Measurements from ENCODE around the gene ATOH8.

ATOH8 gene

DNA sequence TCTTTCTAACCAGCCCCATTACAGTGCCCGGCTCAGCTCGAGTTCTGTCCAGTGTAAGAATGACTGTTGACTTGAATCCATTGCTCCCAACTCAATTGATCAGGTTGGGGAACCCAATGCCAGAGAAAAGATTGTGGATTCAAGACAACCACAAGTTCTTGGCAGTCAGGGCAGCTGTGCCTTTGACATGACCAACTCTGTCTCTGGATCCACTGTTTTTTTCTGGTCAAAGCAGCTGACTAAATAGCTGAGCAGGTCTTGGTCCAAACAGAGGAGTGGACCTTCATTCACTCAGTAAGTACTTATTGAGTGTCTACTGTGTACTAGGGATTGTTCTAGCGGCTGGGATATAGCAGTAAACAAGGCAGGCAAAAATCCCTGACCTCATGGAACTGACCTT, 6.3 kb upstream of the ATOH8 start:
- TF ChIP-seq, protein P1, sequence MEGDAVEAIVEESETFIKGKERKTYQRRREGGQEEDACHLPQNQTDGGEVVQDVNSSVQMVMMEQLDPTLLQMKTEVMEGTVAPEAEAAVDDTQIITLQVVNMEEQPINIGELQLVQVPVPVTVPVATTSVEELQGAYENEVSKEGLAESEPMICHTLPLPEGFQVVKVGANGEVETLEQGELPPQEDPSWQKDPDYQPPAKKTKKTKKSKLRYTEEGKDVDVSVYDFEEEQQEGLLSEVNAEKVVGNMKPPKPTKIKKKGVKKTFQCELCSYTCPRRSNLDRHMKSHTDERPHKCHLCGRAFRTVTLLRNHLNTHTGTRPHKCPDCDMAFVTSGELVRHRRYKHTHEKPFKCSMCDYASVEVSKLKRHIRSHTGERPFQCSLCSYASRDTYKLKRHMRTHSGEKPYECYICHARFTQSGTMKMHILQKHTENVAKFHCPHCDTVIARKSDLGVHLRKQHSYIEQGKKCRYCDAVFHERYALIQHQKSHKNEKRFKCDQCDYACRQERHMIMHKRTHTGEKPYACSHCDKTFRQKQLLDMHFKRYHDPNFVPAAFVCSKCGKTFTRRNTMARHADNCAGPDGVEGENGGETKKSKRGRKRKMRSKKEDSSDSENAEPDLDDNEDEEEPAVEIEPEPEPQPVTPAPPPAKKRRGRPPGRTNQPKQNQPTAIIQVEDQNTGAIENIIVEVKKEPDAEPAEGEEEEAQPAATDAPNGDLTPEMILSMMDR (IDR thresholded peaks at IDR 0.05; ENCODE audit: insufficient read depth, low read depth, low read length, missing control alignments) = no peak
- H3K4me3 ChIP-seq (ENCODE audit: low read depth, low read length) = no peak overlapping the region
- DNase-seq (ENCODE audit: low read depth) = no peak

DNA sequence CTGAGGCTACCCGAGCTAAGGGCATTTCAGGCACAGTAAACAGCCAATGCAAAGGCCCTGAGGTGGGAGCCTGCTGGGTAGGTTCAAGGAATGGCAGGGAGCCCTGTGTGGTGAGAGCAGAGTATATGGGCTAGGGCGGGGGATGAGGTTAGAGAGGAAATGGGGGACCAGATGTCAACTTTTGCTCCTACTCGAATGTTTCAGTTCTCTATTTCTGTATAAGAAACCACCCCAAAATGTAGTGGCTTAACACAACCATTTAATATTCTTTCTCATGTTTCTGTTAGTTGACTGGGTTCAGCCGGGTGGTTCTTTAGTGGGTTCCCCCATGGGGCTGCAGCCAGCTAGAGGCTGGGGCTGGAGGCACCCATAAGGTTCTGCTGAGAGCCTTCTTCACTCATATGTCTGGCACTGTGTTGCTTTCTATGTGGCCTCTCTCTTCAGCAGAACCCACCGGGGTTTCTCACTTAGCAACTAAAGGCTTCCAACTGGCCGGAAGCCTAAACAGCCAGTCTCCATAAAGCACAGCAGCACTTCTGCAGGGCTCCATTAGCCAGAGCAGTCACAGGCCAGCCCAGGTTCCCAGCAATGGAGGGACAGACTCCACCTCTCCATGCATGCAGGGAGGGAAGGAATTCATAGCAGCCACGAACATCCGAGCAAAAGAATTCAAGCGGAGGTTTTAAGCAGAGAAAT, 5.6 kb upstream of the ATOH8 start:
- DNase-seq (ENCODE audit: low read depth) = peak; percentile 61
- H3K4me3 ChIP-seq (ENCODE audit: low read depth, low read length) = no peak overlapping the region
- TF ChIP-seq, protein P1 (IDR thresholded peaks at IDR 0.05; ENCODE audit: insufficient read depth, low read depth, low read length, missing control alignments) = no peak

DNA sequence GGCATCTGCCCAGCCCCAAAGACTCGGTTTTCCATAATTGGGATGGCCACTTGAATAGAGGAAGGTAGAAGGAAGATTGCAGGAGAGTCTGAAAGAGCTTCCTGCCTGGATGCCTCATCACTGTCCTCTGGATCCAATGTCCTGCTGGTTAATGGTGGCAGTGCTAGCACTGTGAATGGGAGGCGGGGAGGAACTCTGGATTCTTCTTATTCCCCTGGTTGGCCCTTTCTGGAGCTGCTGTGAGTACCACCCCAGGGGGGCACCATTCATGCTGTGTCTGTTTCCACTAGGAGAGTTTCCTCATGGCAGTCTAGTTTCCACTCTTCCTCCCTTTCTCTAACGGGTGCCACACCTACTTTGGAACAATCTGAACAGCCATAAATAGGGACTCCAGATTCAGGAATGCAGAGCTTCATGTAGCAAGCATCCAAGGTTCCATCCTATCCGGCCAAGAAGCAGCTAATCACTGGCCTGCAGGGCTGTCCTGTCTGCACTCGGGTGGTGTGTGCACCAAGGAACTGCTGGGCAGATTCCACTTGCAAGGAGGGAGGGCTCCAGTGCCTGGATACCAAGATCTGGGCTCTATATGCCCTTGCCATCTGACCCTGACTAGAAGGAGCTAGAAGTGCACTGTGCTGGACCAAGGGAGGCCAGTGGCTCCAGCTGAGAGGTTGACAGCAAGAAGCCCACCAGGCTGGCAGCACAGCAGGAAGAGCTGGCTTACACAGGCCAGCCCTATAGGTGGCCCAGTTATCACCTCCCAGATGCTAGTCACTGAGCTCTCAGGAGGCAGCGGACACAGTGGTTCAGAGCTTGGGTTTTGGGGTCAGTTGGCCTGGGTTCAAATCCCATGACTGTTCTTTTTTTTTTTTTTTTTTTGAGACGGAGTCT, 4.6 kb upstream of the ATOH8 start:
- no peak for DNase-seq (ENCODE audit: low read depth)
- TF ChIP-seq, protein P1 (IDR thresholded peaks at IDR 0.05; ENCODE audit: insufficient read depth, low read depth, low read length, missing control alignments) = no peak
- H3K4me3 ChIP-seq (ENCODE audit: low read depth, low read length) = no peak overlapping the region

DNA sequence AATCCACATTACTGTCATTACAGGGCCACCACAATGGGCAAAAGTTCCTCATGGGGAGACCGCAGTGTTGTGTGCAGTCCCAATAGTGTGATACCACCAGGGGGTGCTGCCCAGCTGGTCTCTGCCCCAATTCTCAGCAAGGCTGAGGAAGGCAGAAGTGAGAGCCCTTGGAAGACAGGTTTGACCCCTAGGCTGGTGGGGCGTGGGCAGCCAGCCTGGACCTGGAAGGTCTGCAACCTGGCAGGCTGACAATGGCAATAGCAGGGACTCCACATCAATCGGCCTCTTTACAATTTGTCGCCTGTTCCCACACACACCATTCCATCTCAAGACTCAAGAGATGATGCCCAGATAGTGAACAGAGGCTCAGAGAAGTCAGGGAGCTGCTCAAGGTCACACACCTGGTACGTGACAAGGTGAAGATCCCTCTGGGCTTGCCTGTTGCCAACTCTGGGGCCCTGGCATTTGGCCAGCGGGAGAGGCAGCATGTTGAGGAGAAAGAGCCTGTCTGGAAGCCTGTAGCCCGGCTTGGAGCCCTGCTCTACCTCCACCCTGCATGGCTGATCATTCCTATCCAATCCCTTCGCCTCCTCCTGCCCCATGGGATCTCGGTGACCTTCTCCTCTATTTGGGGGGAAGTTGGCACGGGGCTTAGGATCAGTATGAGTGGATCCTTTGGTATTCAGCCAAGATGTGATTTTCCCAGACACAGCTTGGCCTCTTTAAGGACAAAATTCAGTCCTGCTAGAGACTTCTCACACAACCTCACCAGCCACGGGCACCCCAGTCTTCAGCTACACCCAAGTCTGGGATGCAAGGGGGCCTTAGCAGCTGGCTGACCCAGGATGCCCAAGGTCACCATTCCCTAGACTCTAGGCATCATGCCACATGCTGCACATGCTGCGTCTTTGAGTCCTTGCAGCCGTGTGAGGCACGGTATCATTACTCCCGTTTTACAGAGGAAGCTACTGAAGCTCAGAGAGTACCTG, 2.9 kb upstream of the ATOH8 start:
- DNase-seq (ENCODE audit: low read depth) = peak; percentile 54
- TF ChIP-seq, protein P1 (IDR thresholded peaks at IDR 0.05; ENCODE audit: insufficient read depth, low read depth, low read length, missing control alignments) = peak; percentile 62
- H3K4me3 ChIP-seq (ENCODE audit: low read depth, low read length) = no peak overlapping the region

DNA sequence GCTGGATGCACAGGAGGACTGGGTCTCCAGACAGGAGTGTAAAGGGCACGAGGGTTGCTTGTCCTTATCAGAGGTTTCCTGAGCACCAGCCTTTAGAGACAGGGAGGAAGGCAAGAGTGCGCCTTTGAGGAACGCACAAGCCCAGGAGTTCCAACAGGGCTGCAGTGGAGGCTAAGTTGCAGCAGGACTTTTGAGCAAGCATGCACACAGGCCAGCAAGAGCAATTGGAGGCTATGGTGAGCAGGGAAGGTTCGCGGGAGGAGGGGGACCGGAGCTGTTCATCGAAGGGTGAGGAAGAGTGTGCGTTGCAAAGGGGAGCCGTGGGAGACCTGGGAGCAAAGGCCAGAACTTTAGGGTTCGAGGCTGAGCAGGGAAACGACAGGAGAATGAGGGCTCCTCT, 2.2 kb upstream of the ATOH8 start:
- DNase-seq (ENCODE audit: low read depth) = no peak
- TF ChIP-seq, protein P1 (IDR thresholded peaks at IDR 0.05; ENCODE audit: insufficient read depth, low read depth, low read length, missing control alignments) = no peak
- no peak overlapping the region for H3K4me3 ChIP-seq (ENCODE audit: low read depth, low read length)

DNA sequence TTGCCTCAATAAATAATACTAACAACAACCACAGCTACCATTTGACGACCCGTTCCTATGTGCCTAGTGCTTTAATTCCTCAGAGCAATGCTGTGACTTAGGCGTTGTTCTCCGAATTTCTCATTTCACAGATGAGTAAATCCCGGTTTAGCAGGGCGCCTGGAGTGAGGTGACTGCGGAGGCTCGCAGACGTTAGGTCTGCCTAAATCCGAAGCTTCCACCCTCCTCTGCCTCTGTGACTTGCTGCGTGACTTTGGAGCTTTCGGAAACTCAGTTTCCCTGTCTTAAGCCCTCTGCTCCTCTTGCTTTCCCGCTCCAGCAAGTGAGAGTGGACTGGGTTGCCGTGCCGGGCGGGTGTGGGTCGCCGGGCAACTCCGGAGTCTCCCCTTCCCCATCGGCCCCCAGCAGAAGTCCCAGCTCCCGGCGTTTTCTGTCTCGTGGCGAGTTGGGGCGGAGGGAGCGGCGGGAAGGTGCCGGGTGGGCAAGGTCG, 711 bp upstream of the ATOH8 start:
- no peak overlapping the region for H3K4me3 ChIP-seq (ENCODE audit: low read depth, low read length)
- TF ChIP-seq, protein P1 (IDR thresholded peaks at IDR 0.05; ENCODE audit: insufficient read depth, low read depth, low read length, missing control alignments) = no peak

More for the DNA sequence above, 711 bp upstream of the ATOH8 start:
- no peak for DNase-seq (ENCODE audit: low read depth)
